Activated CD8-positive, alpha-beta T cell treated with anti-CD3 and anti-CD28 coated beads for 36 hours (primary cell): Measurements from ENCODE around the gene PPM1L. TPM values are rescaled to one million over a fixed set of nuclear protein-coding genes. Genes with fewer than 3 reads are reported as not detected.

Experiments used
- ATAC-seq: fragments of 200-7000 bp; cut with Tn5 transposase; one replicate; pipeline ENCODE4 v1.10.0; 2021; ENCODE audit warnings: mild to moderate bottlenecking, moderate library complexity
- CTCF ChIA-PET: fragments of 350-600 bp; sonication (Branson Sonifier 250); formaldehyde crosslinking; loops from one replicate; lab custom pipeline; 2021; ENCODE audit warnings: antibody characterized with exemption; lab: Charles Lee
- POLR2A ChIA-PET: fragments of 350-600 bp; sonication (Branson Sonifier 250); formaldehyde crosslinking; loops from one replicate; lab custom pipeline; 2021; ENCODE audit warnings: antibody characterized with exemption; lab: Charles Lee
- DNase-seq: peaks from one replicate; pipeline ENCODE4 v3.0.0-alpha.2; 2020
- H3K27ac Mint-ChIP-seq: one replicate; pipeline ENCODE4 v1.8.0; 2021; ENCODE audit warnings: mild to moderate bottlenecking, mixed read lengths
- H3K27me3 Mint-ChIP-seq: one replicate; pipeline ENCODE4 v1.8.0; 2021; ENCODE audit warnings: mixed read lengths
- H3K36me3 Mint-ChIP-seq: one replicate; pipeline ENCODE4 v1.8.0; 2021; ENCODE audit warnings: low read depth, mixed read lengths
- H3K4me1 Mint-ChIP-seq: one replicate; pipeline ENCODE4 v1.8.0; 2021; ENCODE audit warnings: low read depth, mixed read lengths
- H3K4me3 Mint-ChIP-seq: one replicate; pipeline ENCODE4 v1.8.0; 2021; ENCODE audit warnings: mild to moderate bottlenecking, moderate library complexity, mixed read lengths
- H3K9me3 Mint-ChIP-seq: one replicate; pipeline ENCODE4 v1.8.0; 2021; ENCODE audit warnings: mixed read lengths
- intact Hi-C: fragments of 100-400 bp; cut with micrococcal nuclease; formaldehyde crosslinking; loops from one replicate; pipeline ENCODE4 v1.10.0; 2022
- total RNA-seq, 2 experiments: library from RNA; stranded (reverse); gene quantifications; one replicate each; pipeline ENCODE4 v1.2.3, GENCODE V29; 2021
- TF ChIP-seq, protein P1 (sequence below): fragments of 200-600 bp; IDR thresholded peaks from one replicate; pipeline ENCODE4 v1.8.0; 2022; ENCODE audit warnings: antibody characterized with exemption, mild to moderate bottlenecking

The PPM1L gene
- total RNA-seq, 2 experiments from 2014 or later: 2.6 to 2.7 TPM

DNA sequence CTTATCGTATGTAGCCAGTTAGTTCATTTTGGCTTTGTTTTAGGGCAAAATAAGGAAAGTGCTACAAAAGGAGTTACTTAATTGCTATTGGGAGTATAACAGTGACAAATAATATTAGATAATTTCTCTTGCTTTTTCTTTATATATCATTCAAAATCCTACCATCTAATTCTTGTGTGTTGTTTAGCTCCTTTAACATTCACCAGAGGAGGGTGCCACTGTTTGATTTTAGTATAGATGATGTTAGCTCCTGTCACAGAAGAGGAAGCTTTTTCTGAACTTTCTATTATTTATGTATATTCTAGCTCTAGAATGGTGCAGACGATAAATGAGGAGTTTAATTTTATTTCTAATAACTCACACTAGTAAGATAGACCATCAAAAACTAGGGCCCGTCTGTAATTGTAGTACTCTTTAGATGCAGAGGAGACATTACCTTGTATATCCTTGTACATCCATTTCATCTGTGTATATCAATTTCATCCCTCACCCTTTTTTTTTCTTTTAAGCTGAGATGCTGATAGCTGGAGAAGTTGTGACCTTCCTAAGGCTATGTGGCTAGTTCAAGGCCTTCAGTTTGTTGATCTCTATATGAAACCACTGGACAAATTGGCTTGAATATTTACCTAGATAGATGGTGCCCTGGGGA is 3.0 kb downstream of the PPM1L start:
- Mint-ChIP-seq H3K4me1 (peaks cover 23% of the 10 kb centered on the region), H3K36me3 (no peaks in the 10 kb centered on the region), H3K27me3 (peaks cover 32% of the 10 kb centered on the region), H3K27ac (no peak overlapping the region), H3K9me3 (no peaks in the 10 kb centered on the region), H3K4me3 (no peak overlapping the region)
- no peak for DNase-seq
- intact Hi-C loops: loop anchor here (5.0 kb wide), 1 partner anchor 312 kb away; the partner anchor contains the start of gene TRIM59
- CTCF ChIA-PET: no interaction called here
- POLR2A ChIA-PET: no interaction called here
- TF ChIP-seq, protein P1, sequence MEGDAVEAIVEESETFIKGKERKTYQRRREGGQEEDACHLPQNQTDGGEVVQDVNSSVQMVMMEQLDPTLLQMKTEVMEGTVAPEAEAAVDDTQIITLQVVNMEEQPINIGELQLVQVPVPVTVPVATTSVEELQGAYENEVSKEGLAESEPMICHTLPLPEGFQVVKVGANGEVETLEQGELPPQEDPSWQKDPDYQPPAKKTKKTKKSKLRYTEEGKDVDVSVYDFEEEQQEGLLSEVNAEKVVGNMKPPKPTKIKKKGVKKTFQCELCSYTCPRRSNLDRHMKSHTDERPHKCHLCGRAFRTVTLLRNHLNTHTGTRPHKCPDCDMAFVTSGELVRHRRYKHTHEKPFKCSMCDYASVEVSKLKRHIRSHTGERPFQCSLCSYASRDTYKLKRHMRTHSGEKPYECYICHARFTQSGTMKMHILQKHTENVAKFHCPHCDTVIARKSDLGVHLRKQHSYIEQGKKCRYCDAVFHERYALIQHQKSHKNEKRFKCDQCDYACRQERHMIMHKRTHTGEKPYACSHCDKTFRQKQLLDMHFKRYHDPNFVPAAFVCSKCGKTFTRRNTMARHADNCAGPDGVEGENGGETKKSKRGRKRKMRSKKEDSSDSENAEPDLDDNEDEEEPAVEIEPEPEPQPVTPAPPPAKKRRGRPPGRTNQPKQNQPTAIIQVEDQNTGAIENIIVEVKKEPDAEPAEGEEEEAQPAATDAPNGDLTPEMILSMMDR: no peak
- no peak for ATAC-seq

DNA sequence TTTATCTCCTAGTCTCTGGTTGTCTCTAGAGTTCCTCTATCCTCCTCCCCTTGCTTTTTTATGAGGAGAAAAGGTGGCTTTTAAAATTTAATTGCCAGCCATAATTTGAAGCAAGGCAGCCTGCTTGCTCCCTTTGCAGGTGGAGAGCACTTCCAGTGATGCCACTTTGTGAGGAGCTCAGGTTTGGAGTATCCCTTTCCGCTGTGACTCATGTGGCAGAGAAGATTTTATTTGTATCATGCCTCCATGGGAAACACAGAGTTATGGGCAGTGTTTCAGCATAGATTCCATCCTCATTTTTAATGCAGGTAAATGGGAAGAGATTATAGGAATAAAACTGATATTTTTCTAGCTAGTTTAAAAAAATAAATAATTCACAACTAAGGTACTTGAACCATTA is 7.0 kb downstream of the PPM1L start:
- no peaks in the 10 kb centered on the region for H3K9me3 Mint-ChIP-seq
- ChIA-PET CTCF (no interaction called here), POLR2A (interaction anchor here (1.0 kb wide), 1 partner anchor 9 kb away, joined by 3 read pairs; no protein-coding TSS in a partner anchor)
- H3K4me1 Mint-ChIP-seq: no peaks in the 10 kb centered on the region
- H3K27ac Mint-ChIP-seq: no peak overlapping the region
- no peak overlapping the region for H3K4me3 Mint-ChIP-seq
- no peak for ATAC-seq
- H3K27me3 Mint-ChIP-seq: peaks cover 16% of the 10 kb centered on the region
- intact Hi-C loops: no loop called here
- H3K36me3 Mint-ChIP-seq: no peaks in the 10 kb centered on the region
- no peak for DNase-seq
- TF ChIP-seq, protein P1: no peak

DNA sequence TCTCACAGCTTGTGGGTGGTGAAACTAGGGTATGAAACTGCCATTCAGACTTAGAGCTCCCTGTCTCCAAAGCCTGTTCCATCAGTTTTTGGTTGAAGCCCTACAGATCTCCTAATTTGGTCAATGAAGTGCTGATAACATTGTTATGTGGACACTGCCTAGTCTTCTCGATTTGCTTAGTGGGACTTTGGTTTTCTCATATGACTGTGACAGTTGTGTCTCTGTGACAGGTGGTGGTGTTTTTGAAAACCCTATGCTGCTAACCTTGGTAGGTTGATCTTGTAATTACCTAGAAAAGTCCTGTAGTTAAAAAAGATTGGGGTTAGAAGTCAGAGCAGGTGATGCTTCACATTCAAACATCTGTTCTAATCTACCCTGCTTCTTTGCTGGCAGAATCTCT is 9.2 kb downstream of the PPM1L start:
- intact Hi-C loops: no loop called here
- TF ChIP-seq, protein P1: no peak
- ATAC-seq (no peak), DNase-seq (no peak)
- Mint-ChIP-seq H3K36me3 (no peaks in the 10 kb centered on the region), H3K27me3 (peaks cover 8% of the 10 kb centered on the region), H3K27ac (no peak overlapping the region), H3K4me1 (no peaks in the 10 kb centered on the region), H3K4me3 (no peak overlapping the region), H3K9me3 (no peaks in the 10 kb centered on the region)
- ChIA-PET POLR2A (no interaction called here), CTCF (no interaction called here)

DNA sequence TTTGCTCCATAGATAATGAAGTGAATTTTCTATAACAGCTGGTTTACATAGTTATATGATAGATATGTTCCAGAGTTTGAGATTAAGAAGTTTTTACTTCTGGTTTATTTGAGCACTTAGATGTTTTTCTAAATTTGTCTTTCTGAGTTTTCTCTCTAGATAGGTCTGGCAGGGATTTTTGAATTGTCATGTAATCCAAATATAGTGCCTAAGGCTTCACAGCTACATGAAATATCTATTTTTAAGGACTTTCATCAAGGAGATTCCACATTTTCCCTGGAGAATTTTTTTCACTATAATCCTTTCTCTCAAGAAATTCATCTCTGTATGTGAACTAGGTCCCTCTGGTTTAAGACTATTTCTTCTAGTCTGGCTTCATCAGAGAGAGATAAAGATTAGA is 12.0 kb downstream of the PPM1L start:
- intact Hi-C loops: no loop called here
- Mint-ChIP-seq H3K4me1 (no peaks in the 10 kb centered on the region), H3K4me3 (no peak overlapping the region), H3K9me3 (no peaks in the 10 kb centered on the region), H3K27me3 (peaks cover 3% of the 10 kb centered on the region), H3K27ac (no peak overlapping the region), H3K36me3 (no peaks in the 10 kb centered on the region)
- CTCF ChIA-PET: interaction anchor here (1.5 kb wide), 1 partner anchor 174 kb away, joined by 3 read pairs; no protein-coding TSS in a partner anchor
- TF ChIP-seq, protein P1: no peak
- no peak for ATAC-seq
- POLR2A ChIA-PET: no interaction called here
- DNase-seq: no peak

DNA sequence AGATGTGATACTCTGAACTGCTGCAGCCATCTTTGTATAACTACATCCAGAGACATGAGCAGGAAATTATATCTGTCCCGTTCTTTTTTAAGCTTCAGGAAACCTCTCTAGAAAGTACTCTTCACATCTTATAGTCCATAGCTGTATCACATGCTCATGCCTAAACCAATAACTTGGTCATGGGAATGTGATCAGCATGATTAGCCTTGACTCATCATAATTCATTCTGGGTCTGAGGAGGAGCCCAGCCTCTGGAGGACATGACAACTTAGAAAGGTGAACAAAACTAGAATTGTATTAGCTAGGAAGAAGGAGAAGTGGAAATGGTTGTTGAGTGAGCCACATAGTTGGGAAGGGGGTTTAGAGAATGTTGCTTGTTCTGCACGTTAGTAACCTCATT is 12.9 kb downstream of the PPM1L start:
- Mint-ChIP-seq H3K4me1 (peaks cover 4% of the 10 kb centered on the region), H3K4me3 (no peak overlapping the region), H3K27ac (no peak overlapping the region), H3K9me3 (no peaks in the 10 kb centered on the region), H3K36me3 (no peaks in the 10 kb centered on the region), H3K27me3 (no peaks in the 10 kb centered on the region)
- ATAC-seq (no peak), DNase-seq (no peak)
- intact Hi-C loops: no loop called here
- CTCF ChIA-PET: interaction anchor here (0.6 to 1.5 kb wide), 2 partner anchors 120 to 173 kb away, joined by 3 read pairs; no protein-coding TSS in a partner anchor
- TF ChIP-seq, protein P1: no peak
- POLR2A ChIA-PET: no interaction called here
